NB4 (cell line): ENCODE measurements around the gene BRF1.
A peak's percentile ranks its signal among the peaks of the same experiment; 100 is the strongest.

Experiments
- DNase-seq: peaks from one replicate; pipeline ENCODE4 v3.0.0; 2010; ENCODE audit warnings: low read depth
- H3K4me3 ChIP-seq: one replicate; pipeline ENCODE4 v1.5.1; 2011; ENCODE audit warnings: mild to moderate bottlenecking, low read depth, low read length, moderate library complexity
- MYC ChIP-seq: IDR thresholded peaks from 2 replicates; pipeline ENCODE4 v1.6.1; 2011; ENCODE audit warnings: low read depth, low read length
- POLR2A ChIP-seq: IDR thresholded peaks from 2 replicates; pipeline ENCODE4 v1.6.1; 2011; ENCODE audit warnings: mild to moderate bottlenecking; ENCODE audit not compliant: insufficient read length; ENCODE audit errors: extremely low read depth
- TF ChIP-seq, protein P1 (sequence below): IDR thresholded peaks from 2 replicates; pipeline ENCODE4 v1.6.1; 2011; ENCODE audit warnings: low read depth, low read length
- TF ChIP-seq, protein P2 (sequence below): IDR thresholded peaks from one replicate; pipeline ENCODE4 v1.5.1; 2012; ENCODE audit warnings: low read depth, low read length

Gene BRF1

DNA sequence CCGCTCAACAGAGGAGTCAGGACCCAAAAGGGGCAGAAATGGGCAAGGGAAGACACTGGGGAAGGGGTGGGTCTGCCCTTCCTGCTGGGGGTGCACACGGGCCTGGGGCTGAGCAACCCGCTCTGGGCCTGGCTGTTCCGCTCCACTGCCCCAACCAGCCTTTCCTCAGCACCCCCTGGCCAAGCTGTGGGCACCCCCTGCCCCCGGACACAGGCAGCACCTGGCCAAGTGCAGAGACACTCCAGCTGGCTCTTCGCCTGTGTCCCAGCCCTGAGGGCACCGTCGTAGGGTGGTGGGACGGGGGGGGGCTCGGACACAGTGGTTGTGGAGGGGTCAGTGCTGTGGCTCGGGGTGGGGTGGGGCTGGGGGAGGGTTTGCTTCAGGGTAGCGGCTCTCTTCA lies 24.1 kb upstream of the BRF1 start:
- H3K4me3 ChIP-seq = no peak overlapping the region
- DNase-seq = no peak
- TF ChIP-seq, protein P1, sequence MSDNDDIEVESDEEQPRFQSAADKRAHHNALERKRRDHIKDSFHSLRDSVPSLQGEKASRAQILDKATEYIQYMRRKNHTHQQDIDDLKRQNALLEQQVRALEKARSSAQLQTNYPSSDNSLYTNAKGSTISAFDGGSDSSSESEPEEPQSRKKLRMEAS = no peak
- no peak for TF ChIP-seq POLR2A
- TF ChIP-seq, protein P2, sequence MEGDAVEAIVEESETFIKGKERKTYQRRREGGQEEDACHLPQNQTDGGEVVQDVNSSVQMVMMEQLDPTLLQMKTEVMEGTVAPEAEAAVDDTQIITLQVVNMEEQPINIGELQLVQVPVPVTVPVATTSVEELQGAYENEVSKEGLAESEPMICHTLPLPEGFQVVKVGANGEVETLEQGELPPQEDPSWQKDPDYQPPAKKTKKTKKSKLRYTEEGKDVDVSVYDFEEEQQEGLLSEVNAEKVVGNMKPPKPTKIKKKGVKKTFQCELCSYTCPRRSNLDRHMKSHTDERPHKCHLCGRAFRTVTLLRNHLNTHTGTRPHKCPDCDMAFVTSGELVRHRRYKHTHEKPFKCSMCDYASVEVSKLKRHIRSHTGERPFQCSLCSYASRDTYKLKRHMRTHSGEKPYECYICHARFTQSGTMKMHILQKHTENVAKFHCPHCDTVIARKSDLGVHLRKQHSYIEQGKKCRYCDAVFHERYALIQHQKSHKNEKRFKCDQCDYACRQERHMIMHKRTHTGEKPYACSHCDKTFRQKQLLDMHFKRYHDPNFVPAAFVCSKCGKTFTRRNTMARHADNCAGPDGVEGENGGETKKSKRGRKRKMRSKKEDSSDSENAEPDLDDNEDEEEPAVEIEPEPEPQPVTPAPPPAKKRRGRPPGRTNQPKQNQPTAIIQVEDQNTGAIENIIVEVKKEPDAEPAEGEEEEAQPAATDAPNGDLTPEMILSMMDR = no peak
- TF ChIP-seq MYC = no peak

DNA sequence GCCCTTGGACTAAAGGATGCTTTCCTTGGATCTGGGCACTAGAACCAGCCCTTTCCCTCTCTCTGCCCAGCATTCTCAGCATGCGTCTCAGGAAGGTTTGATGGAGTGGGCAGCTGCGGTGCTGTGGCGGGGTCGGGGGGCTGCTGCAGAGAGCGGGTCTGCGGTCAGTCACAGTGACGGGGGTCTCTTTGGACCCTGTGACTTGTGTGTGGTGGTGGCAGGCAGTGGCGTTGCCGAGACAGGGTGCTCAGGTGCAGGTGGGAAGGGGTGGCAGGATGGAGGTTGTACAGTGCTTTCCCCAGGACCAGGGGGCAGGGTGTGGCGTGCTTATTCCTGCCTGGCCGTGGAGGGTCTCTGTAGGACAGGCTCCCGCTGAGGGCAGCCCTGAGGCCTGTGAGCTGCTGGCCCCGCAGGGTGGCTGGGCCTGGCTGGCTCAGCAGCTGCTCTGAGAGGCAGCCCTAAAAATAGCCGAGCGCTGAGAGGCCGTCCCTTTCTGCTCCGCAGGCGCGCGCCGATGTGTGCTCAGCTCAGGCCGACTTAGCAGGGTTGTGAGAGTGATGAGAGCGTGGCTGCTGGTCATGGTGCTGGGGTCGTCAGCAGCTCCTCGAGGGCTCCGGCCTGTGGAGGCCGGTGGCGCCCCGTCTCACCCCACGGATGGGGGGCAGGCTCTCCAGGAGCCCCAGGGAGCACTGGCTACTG lies 23.4 kb upstream of the BRF1 start:
- H3K4me3 ChIP-seq = no peak overlapping the region
- DNase-seq = no peak
- TF ChIP-seq, protein P1 = no peak
- TF ChIP-seq, protein P2 = no peak
- no peak for TF ChIP-seq MYC
- no peak for TF ChIP-seq POLR2A

DNA sequence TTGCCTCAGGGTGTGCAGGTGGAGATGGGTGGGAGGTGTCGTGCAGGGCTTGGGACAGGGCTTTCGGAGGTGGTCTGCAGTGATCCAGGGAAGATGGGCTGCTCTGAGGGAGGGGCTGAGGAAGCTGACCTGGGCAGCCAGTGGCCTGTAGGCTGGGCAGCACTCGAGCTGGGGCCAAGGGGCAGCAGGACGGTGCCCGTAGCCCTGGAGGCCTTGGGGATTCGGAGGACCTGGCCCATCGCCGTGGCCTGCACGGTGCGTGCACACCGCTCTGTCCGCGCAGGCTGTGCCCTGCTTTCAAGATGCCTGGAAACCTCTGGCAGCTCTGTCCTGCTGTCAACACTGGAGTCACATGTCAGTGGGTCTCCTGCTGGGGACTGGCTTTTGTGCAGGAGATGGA lies 22.9 kb upstream of the BRF1 start:
- TF ChIP-seq MYC = no peak
- no peak for TF ChIP-seq POLR2A
- TF ChIP-seq, protein P1 = no peak
- TF ChIP-seq, protein P2 = no peak
- DNase-seq = no peak
- no peak overlapping the region for H3K4me3 ChIP-seq

DNA sequence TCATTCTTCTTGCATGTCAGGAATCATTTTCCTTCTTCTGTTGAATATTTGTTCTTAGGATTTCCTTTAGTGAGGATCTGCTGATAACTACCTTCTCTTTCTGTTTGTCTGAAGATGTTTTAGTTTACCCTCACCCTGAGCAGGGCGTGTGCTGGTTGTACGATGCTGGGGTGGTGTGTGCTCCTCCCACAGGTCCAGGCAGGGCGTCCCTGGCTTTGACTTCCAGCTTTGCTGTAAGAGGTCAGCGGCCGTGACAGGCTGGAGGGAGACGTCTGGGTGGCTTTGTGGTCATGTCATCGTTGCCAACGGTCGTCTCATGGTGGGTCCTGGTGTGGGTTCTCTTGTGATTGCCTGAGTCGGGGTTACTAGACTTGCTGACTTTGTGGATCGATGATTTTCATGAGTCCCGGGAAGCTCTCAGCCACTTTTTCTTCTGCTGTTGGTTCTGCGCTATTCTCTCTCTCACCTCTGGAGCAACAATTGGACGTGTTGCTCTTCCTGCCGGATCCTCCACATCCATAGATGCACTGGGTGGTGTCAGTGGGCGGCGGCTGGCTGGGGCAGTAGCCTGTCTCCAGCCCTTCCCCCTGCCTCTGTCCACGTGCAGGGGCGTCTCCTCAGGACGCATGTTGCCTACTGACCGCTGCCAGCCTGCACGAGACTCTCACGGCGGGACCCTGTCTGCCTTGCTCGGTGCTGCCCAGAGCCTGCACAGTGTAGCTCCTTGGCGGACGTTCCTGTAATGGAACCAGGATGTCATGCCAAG lies 22.2 kb upstream of the BRF1 start:
- TF ChIP-seq POLR2A (no peak), MYC (no peak)
- TF ChIP-seq, protein P1 = no peak
- TF ChIP-seq, protein P2 = no peak
- peak; percentile 40 for DNase-seq
- no peak overlapping the region for H3K4me3 ChIP-seq

DNA sequence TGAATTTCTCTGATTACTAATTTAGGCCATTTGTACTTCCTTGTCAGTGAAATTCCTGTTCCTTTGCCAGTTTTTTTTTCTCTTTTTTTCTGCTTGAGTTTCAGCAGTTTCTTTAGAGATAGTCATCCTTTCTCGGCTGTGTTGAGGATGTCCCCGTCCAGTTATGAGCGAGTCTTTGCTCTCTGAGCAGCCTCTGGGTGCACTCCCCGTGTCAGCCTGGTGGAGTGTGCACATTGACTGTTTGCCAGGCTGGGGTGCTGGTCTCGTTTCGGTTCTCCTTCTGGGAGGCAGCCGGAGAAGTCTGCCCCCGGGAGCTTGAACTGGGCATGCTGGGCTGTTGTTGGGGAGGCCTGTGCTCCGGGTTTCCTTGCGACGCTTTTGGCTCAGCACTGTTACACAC lies 16.7 kb upstream of the BRF1 start:
- TF ChIP-seq, protein P1 = no peak
- TF ChIP-seq, protein P2 = no peak
- TF ChIP-seq MYC (no peak), POLR2A (no peak)
- H3K4me3 ChIP-seq = no peak overlapping the region
- DNase-seq = no peak
